ENCODE data around the gene RNF150. TPM values are rescaled to one million over a fixed set of nuclear protein-coding genes. Genes with fewer than 3 reads are reported as not detected.

The RNF150 gene
- total RNA-seq, 1 experiment from 2014 or later, result 0.14 TPM

GRCh38 chr4:140858897-140859296 lies 274.4 kb downstream of the RNF150 start:
- Histone ChIP-seq H3K36me3 (ENCODE audit: control insufficient read depth, insufficient read depth, low read length) (no peaks in the 10 kb centered on the region), H3K27me3 (replicated peaks; ENCODE audit: control insufficient read depth, insufficient read depth, low read length) (no peaks in the 10 kb centered on the region), H3K4me1 (no peaks in the 10 kb centered on the region), H3K4me3 (ENCODE audit: low read depth, low read length) (no peak overlapping the region), H3K9me3 (no peaks in the 10 kb centered on the region)
- no peak for TF ChIP-seq CTCF (IDR thresholded peaks at IDR 0.05; ENCODE audit: insufficient read depth in 1 of 2, low read depth in 1 of 2, low read length in 1 of 2, severe bottlenecking in 1 of 2, unreplicated experiment in 1 of 2)
- peaks cover 7% of the 10 kb centered on the region for H3K4me1 Mint-ChIP-seq (ENCODE audit: low read depth, unreplicated experiment)
- H3K9me3 Mint-ChIP-seq (ENCODE audit: unreplicated experiment), result no peaks in the 10 kb centered on the region
- intact Hi-C loops (cut with micrococcal nuclease; ENCODE audit: unreplicated experiment), result loop anchor here (10.0 kb wide), 1 partner anchor 844 kb away; no protein-coding TSS in a partner anchor
- no peak overlapping the region for H3K4me3 Mint-ChIP-seq (ENCODE audit: unreplicated experiment)
- ChIA-PET POLR2A (no interaction called here), CTCF (interaction anchor here (0.7 to 2.8 kb wide), 2 partner anchors 25 to 44 kb away, joined by 3 to 15 read pairs; no protein-coding TSS in a partner anchor)
- no peak for DNase-seq
- peaks cover 11% of the 10 kb centered on the region for H3K27me3 Mint-ChIP-seq (ENCODE audit: insufficient read depth, unreplicated experiment)
- no peak overlapping the region for H3K27ac Mint-ChIP-seq (ENCODE audit: unreplicated experiment)
- BruUV-seq (replicated peaks), result no TSS peak
- no peaks in the 10 kb centered on the region for H3K36me3 Mint-ChIP-seq (ENCODE audit: insufficient read depth, unreplicated experiment)

- no peaks in the 10 kb centered on the region for H3K9me3 ChIP-seq
- Mint-ChIP-seq H3K9me3 (ENCODE audit: unreplicated experiment) (no peaks in the 10 kb centered on the region), H3K36me3 (ENCODE audit: insufficient read depth, unreplicated experiment) (no peaks in the 10 kb centered on the region), H3K27me3 (ENCODE audit: insufficient read depth, unreplicated experiment) (no peaks in the 10 kb centered on the region), H3K27ac (ENCODE audit: unreplicated experiment) (no peak overlapping the region), H3K4me3 (ENCODE audit: unreplicated experiment) (no peak overlapping the region), H3K4me1 (ENCODE audit: low read depth, unreplicated experiment) (peaks cover 1% of the 10 kb centered on the region)
- H3K27me3 ChIP-seq (replicated peaks; ENCODE audit: control insufficient read depth, insufficient read depth, low read length), result no peaks in the 10 kb centered on the region
- no peak overlapping the region for H3K4me3 ChIP-seq (ENCODE audit: low read depth, low read length)
- no TSS peak for BruUV-seq (replicated peaks)
- H3K36me3 ChIP-seq (ENCODE audit: control insufficient read depth, insufficient read depth, low read length), result no peaks in the 10 kb centered on the region
- DNase-seq, result no peak
- ChIA-PET POLR2A (no interaction called here), CTCF (no interaction called here)
- H3K4me1 ChIP-seq, result no peaks in the 10 kb centered on the region
- no peak for TF ChIP-seq CTCF (IDR thresholded peaks at IDR 0.05; ENCODE audit: insufficient read depth in 1 of 2, low read depth in 1 of 2, low read length in 1 of 2, severe bottlenecking in 1 of 2, unreplicated experiment in 1 of 2)
- intact Hi-C loops (cut with micrococcal nuclease; ENCODE audit: unreplicated experiment), result loop anchor here (10.0 kb wide), 1 partner anchor 842 kb away; no protein-coding TSS in a partner anchor
These were observed 276.2 kb downstream of the RNF150 start for GRCh38 chr4:140857111-140857510.

GRCh38 chr4:140856621-140857062 lies 276.6 kb downstream of the RNF150 start:
- intact Hi-C loops (cut with micrococcal nuclease; ENCODE audit: unreplicated experiment), result loop anchor here (10.0 kb wide), 1 partner anchor 842 kb away; no protein-coding TSS in a partner anchor
- no peaks in the 10 kb centered on the region for H3K27me3 Mint-ChIP-seq (ENCODE audit: insufficient read depth, unreplicated experiment)
- no peaks in the 10 kb centered on the region for H3K4me1 ChIP-seq
- no peaks in the 10 kb centered on the region for H3K9me3 ChIP-seq
- H3K9me3 Mint-ChIP-seq (ENCODE audit: unreplicated experiment), result no peaks in the 10 kb centered on the region
- no peaks in the 10 kb centered on the region for H3K36me3 Mint-ChIP-seq (ENCODE audit: insufficient read depth, unreplicated experiment)
- H3K36me3 ChIP-seq (ENCODE audit: control insufficient read depth, insufficient read depth, low read length), result no peaks in the 10 kb centered on the region
- no peaks in the 10 kb centered on the region for H3K4me1 Mint-ChIP-seq (ENCODE audit: low read depth, unreplicated experiment)
- DNase-seq, result no peak
- no peak for TF ChIP-seq CTCF (IDR thresholded peaks at IDR 0.05; ENCODE audit: insufficient read depth in 1 of 2, low read depth in 1 of 2, low read length in 1 of 2, severe bottlenecking in 1 of 2, unreplicated experiment in 1 of 2)
- no peak overlapping the region for H3K4me3 Mint-ChIP-seq (ENCODE audit: unreplicated experiment)
- no peak overlapping the region for H3K4me3 ChIP-seq (ENCODE audit: low read depth, low read length)
- ChIA-PET CTCF (no interaction called here), POLR2A (no interaction called here)
- no TSS peak for BruUV-seq (replicated peaks)
- no peaks in the 10 kb centered on the region for H3K27me3 ChIP-seq (replicated peaks; ENCODE audit: control insufficient read depth, insufficient read depth, low read length)
- H3K27ac Mint-ChIP-seq (ENCODE audit: unreplicated experiment), result no peak overlapping the region

Measured in Caco-2 (cell line).